NB4 (cell line): ENCODE measurements around the gene CNKSR3.

Source experiments
- DNase-seq: peaks from one replicate; pipeline ENCODE4 v3.0.0; 2010; ENCODE audit warnings: low read depth
- H3K4me3 ChIP-seq: one replicate; pipeline ENCODE4 v1.5.1; 2011; ENCODE audit warnings: mild to moderate bottlenecking, low read depth, low read length, moderate library complexity
- MYC ChIP-seq: IDR thresholded peaks from 2 replicates; pipeline ENCODE4 v1.6.1; 2011; ENCODE audit warnings: low read depth, low read length
- POLR2A ChIP-seq: IDR thresholded peaks from 2 replicates; pipeline ENCODE4 v1.6.1; 2011; ENCODE audit warnings: mild to moderate bottlenecking; ENCODE audit not compliant: insufficient read length; ENCODE audit errors: extremely low read depth
- TF ChIP-seq, protein P1 (sequence below): IDR thresholded peaks from 2 replicates; pipeline ENCODE4 v1.6.1; 2011; ENCODE audit warnings: low read depth, low read length
- TF ChIP-seq, protein P2 (sequence below): IDR thresholded peaks from one replicate; pipeline ENCODE4 v1.5.1; 2012; ENCODE audit warnings: low read depth, low read length

Gene CNKSR3

DNA sequence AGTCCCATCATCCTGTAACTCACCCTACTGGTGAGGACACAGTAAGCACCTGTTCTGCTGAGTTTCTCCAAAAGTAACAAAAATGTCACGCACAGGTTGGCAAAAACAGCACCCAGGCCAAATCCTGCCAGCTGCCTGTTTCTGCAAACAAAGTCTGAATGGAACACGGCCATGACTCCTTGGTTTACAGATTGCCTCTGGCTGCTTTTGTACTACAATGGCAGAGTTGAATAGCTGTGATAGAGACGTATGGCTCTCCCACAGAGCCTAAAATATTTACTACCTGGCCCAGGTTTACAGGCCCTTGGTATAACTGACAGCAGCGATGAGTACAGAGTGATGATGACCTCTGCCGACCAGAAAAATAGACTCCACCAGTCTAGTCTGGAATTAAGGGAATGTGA, 52.6 kb downstream of the CNKSR3 start:
- no peak for DNase-seq
- TF ChIP-seq, protein P1, sequence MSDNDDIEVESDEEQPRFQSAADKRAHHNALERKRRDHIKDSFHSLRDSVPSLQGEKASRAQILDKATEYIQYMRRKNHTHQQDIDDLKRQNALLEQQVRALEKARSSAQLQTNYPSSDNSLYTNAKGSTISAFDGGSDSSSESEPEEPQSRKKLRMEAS, result no peak
- TF ChIP-seq POLR2A (no peak), MYC (no peak)
- TF ChIP-seq, protein P2, sequence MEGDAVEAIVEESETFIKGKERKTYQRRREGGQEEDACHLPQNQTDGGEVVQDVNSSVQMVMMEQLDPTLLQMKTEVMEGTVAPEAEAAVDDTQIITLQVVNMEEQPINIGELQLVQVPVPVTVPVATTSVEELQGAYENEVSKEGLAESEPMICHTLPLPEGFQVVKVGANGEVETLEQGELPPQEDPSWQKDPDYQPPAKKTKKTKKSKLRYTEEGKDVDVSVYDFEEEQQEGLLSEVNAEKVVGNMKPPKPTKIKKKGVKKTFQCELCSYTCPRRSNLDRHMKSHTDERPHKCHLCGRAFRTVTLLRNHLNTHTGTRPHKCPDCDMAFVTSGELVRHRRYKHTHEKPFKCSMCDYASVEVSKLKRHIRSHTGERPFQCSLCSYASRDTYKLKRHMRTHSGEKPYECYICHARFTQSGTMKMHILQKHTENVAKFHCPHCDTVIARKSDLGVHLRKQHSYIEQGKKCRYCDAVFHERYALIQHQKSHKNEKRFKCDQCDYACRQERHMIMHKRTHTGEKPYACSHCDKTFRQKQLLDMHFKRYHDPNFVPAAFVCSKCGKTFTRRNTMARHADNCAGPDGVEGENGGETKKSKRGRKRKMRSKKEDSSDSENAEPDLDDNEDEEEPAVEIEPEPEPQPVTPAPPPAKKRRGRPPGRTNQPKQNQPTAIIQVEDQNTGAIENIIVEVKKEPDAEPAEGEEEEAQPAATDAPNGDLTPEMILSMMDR, result no peak
- no peak overlapping the region for H3K4me3 ChIP-seq

DNA sequence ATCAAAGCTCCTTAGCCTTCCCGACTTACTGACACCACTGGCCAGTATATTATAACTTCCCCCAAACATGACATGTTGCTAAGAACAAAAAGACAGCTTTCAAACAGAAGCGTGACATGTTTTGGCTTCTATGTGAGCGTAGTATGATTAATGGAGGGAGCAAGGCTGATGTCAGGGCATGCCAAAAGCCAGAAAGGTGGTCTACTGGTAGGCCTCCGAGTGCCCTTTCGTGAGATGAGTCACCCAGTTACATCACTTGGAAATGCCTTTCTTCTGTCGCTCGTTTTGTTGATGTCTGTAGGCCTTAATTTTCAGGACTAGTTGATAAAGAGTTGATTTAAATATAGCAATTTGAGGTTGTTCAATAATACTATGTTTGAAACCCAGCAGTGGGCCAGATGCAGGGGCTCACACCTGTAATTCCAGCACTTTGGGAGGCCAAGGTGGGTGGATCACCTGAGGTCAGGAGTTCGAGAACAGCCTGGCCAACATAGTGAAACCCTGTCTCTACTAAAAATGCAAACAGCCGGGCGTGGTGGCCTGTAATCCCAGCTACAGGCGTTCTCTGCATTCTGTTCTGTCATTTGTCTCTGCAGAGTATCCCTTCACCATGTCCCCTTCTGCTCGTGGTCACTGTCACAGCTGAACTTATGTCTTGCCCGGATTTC, 53.3 kb downstream of the CNKSR3 start:
- TF ChIP-seq MYC, result no peak
- TF ChIP-seq POLR2A, result no peak
- TF ChIP-seq, protein P2, result no peak
- TF ChIP-seq, protein P1, result no peak
- no peak for DNase-seq
- no peak overlapping the region for H3K4me3 ChIP-seq

DNA sequence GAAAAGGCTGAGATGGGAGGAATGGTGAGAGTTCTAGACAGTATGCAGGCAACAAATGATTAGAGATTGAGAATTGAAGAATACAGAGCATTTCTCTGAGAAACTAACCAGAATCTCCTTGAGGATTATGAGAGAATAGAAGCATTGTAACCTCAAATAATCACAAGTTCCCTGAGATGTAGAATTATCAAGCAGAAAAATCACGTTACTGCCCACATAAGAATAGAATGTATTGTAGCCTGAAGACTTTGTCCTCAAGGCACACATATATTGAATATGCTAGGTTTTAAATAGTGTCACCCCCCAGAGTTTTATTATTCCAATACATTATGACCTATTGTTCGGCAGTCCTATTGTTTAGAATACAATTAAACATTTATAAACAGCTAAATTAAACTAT, 57.2 kb downstream of the CNKSR3 start:
- no peak for DNase-seq
- H3K4me3 ChIP-seq, result no peak overlapping the region
- TF ChIP-seq, protein P1, result no peak
- TF ChIP-seq MYC (no peak), POLR2A (no peak)
- TF ChIP-seq, protein P2, result no peak

DNA sequence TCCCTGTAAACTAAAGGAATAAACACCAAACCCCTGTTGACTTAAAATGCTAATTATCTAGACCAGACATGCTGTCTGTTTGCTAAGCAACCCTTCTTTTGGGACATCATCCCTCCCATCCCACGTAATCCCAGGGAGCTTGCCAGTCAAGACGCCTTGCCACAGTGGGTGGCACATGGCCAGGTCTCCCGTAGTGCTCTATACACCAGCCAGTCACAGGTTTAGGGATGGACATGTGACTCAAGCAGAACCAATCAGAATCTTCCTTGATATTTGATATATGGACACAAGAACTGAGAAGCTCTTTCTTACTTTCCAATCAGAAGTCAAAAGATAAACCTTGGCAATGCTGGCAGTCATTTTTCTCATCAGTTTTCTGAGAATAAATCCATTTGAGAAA, 60.0 kb downstream of the CNKSR3 start:
- DNase-seq, result no peak
- no peak overlapping the region for H3K4me3 ChIP-seq
- no peak for TF ChIP-seq POLR2A
- no peak for TF ChIP-seq MYC
- TF ChIP-seq, protein P1, result no peak
- TF ChIP-seq, protein P2, result no peak

DNA sequence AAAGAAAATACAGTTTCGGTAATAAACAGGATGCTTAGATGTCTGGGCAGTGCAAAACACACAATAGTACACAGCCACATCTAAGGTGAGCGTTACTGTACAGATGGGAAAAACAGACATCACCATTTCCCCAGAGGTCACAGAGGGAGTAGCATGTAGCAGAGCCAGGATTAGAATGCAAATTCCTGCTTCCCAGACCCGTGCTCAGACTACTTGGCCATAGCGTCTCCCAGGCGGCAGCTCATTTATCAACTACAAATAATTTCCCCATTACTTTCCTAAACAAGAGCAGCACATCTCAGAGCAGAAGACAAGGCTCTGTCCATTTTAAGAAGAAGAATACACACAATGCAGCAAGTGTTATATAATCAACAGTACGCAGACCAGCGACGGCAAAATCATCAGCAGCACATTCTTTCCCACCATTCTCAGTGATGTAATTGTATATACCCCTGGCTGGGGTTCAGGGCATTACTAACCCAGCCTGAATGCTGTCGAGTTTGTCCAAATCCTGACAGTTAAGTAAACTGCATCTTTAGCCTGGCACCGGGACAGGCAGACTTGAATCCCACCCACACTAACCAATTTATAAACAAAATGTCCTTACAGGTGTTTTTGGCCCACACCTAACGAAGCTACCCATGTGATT, 61.9 kb downstream of the CNKSR3 start:
- no peak for TF ChIP-seq MYC
- TF ChIP-seq, protein P1, result no peak
- DNase-seq, result no peak
- no peak overlapping the region for H3K4me3 ChIP-seq

DNA sequence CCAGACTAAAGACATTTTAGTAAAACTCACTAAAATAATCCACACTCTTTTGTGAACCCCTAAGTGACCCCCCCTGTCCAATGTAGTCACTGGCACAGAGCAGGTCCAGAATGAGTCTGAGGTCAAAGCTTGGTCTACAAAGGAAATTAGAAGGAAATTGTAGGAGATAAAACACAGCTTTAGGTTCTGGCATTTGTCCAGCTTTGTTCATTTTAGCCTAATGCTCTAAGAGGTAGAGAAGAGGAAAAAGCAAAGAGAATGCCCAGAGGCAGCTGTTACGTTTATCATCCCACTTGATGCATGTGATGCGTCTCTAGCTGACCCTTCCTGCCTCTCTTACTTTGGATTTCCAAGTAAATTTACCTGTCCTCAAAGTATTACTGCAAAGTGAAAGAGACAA, 62.5 kb downstream of the CNKSR3 start:
- DNase-seq, result no peak
- no peak overlapping the region for H3K4me3 ChIP-seq
- TF ChIP-seq, protein P1, result no peak
- no peak for TF ChIP-seq MYC
- TF ChIP-seq, protein P2, result no peak
- no peak for TF ChIP-seq POLR2A
